H4 (cell line): ENCODE results near the gene GFPT2. TPM values are rescaled to one million over a fixed set of nuclear protein-coding genes. Genes with fewer than 3 reads are reported as not detected.

Source experiments
- DNase-seq: peaks from one replicate; pipeline ENCODE4 v3.0.0-alpha.2; 2015; ENCODE audit warnings: low spot score
- total RNA-seq: library from RNA; depleted of rRNA; stranded (reverse); fragments of >200 nt; shearing (Covaris generic); gene quantifications from 2 replicates; pipeline ENCODE4 v1.2.3, GENCODE V29; 2014

Gene GFPT2
- total RNA-seq, 1 experiment from 2014 or later: 16.4 TPM

GRCh38 chr5:180378438-180379344, 25.6 kb upstream of the GFPT2 start:
- no peak for DNase-seq

- no peak for DNase-seq
Measured at GRCh38 chr5:180377556-180378197, 24.5 kb upstream of the GFPT2 start.

- no peak for DNase-seq
Measured at GRCh38 chr5:180376511-180376910, 23.4 kb upstream of the GFPT2 start.

- DNase-seq: no peak
Measured at GRCh38 chr5:180375955-180376354, 22.8 kb upstream of the GFPT2 start.

GRCh38 chr5:180375291-180375690, 22.2 kb upstream of the GFPT2 start:
- no peak for DNase-seq

- no peak for DNase-seq
Measured at GRCh38 chr5:180373870-180374269, 20.7 kb upstream of the GFPT2 start.

GRCh38 chr5:180373454-180373853, 20.3 kb upstream of the GFPT2 start:
- DNase-seq: no peak

GRCh38 chr5:180371949-180372348, 18.8 kb upstream of the GFPT2 start:
- DNase-seq: no peak

GRCh38 chr5:180370861-180371641, 17.9 kb upstream of the GFPT2 start:
- no peak for DNase-seq

GRCh38 chr5:180367991-180368390, 14.9 kb upstream of the GFPT2 start:
- no peak for DNase-seq

- no peak for DNase-seq
Measured at GRCh38 chr5:180367300-180367699, 14.2 kb upstream of the GFPT2 start.

GRCh38 chr5:180366326-180366725, 13.2 kb upstream of the GFPT2 start:
- DNase-seq: no peak

GRCh38 chr5:180365829-180366228, 12.7 kb upstream of the GFPT2 start:
- DNase-seq: no peak

GRCh38 chr5:180364306-180364856, 11.2 kb upstream of the GFPT2 start:
- no peak for DNase-seq

GRCh38 chr5:180360078-180360957, 7.2 kb upstream of the GFPT2 start:
- DNase-seq: no peak

GRCh38 chr5:180358694-180359093, 5.6 kb upstream of the GFPT2 start:
- DNase-seq: no peak

- no peak for DNase-seq
Measured at GRCh38 chr5:180358179-180358578, 5.0 kb upstream of the GFPT2 start.

GRCh38 chr5:180354966-180355365, 1.8 kb upstream of the GFPT2 start:
- no peak for DNase-seq

- no peak for DNase-seq
Measured at GRCh38 chr5:180353980-180354452, 880 bp upstream of the GFPT2 start.

- DNase-seq: no peak
Measured at GRCh38 chr5:180352116-180353047, 754 bp downstream of the GFPT2 start.
